Urinary bladder (tissue), 4 donors: ENCODE data around the gene ZNF839. TPM values are rescaled to one million over a fixed set of nuclear protein-coding genes. Genes with fewer than 3 reads are reported as not detected.
"Not testable (repeated sequence)": the region's sequence is repeated elsewhere in the genome, so short reads cannot be mapped to it uniquely, and the experiment has no call there.

Experiments
- DNase-seq: peaks from one replicate; pipeline ENCODE4 v3.0.0-alpha.2; 2015; ENCODE audit errors: extremely low spot score
- H3K27ac ChIP-seq: one replicate; pipeline ENCODE4 v1.5.1; 2013; ENCODE audit warnings: low read depth, mild to moderate bottlenecking, moderate library complexity
- H3K36me3 ChIP-seq: one replicate; pipeline ENCODE4 v1.6.1; 2013; ENCODE audit warnings: mild to moderate bottlenecking, moderate library complexity; ENCODE audit not compliant: insufficient read depth
- H3K4me1 ChIP-seq: one replicate; pipeline ENCODE4 v1.6.1; 2013; ENCODE audit warnings: mild to moderate bottlenecking, moderate library complexity; ENCODE audit not compliant: insufficient read depth
- H3K4me3 ChIP-seq: one replicate; pipeline ENCODE4 v1.5.1; 2013; ENCODE audit warnings: low read depth, low read length
- WGBS: extraction: QIAGEN DNeasy Blood & Tissue Kit; methylation state at CpG from one replicate; pipeline ENCODE4 v1.1.7; 2013; 5-methylcytosine and 5-hydroxymethylcytosine counted together
- polyA plus RNA-seq: library from polyadenylated mRNA; stranded (reverse); fragments of 200-250 nt; gene quantifications from one replicate; pipeline ENCODE4 v1.2.3, GENCODE V29; 2013
- total RNA-seq: library from RNA; depleted of rRNA; stranded (reverse); fragments of >200 nt; gene quantifications from one replicate; pipeline ENCODE4 v1.2.3, GENCODE V29; 2014
- donor health status: healthy with polysubstance abuse.
- donor health status: healthy.

Gene ZNF839
- total and polyA plus RNA-seq, 2 donors, result 7.0 to 10.6 TPM

- no peak for DNase-seq
- 91% methylated on average over 9 of the region's 9 CpGs for WGBS
- Histone ChIP-seq H3K27ac (no peak overlapping the region), H3K4me1 (no peaks in the 10 kb centered on the region), H3K36me3 (peaks cover 3% of the 10 kb centered on the region), H3K4me3 (no peak overlapping the region)
These were observed 19.2 kb downstream of the ZNF839 start for GRCh38 chr14:102338724-102339123.

GRCh38 chr14:102341566-102341965 is 22.0 kb downstream of the ZNF839 start:
- WGBS, result 89% methylated on average over 8 of the region's 8 CpGs

GRCh38 chr14:102342238-102342637 is 22.7 kb downstream of the ZNF839 start:
- Histone ChIP-seq H3K27ac (no peak overlapping the region), H3K4me1 (no peaks in the 10 kb centered on the region), H3K36me3 (peaks cover 3% of the 10 kb centered on the region), H3K4me3 (no peak overlapping the region)
- WGBS, result 87% methylated on average over 5 of the region's 5 CpGs
- DNase-seq, result no peak

More at GRCh38 chr14:102341566-102341965, 22.0 kb downstream of the ZNF839 start:
- H3K4me1 ChIP-seq, result no peaks in the 10 kb centered on the region
- H3K27ac ChIP-seq, result no peak overlapping the region
- H3K4me3 ChIP-seq, result no peak overlapping the region
- peaks cover 3% of the 10 kb centered on the region for H3K36me3 ChIP-seq
- DNase-seq, result no peak

GRCh38 chr14:102344084-102344483 is 24.5 kb downstream of the ZNF839 start:
- no peak overlapping the region for H3K27ac ChIP-seq
- no peak for DNase-seq
- no peaks in the 10 kb centered on the region for H3K4me1 ChIP-seq
- 92% methylated on average over 7 of the region's 7 CpGs for WGBS
- H3K4me3 ChIP-seq, result no peak overlapping the region
- H3K36me3 ChIP-seq, result peaks cover 3% of the 10 kb centered on the region

- 86% methylated on average over 5 of the region's 5 CpGs for WGBS
These were observed 24.9 kb downstream of the ZNF839 start for GRCh38 chr14:102344485-102344884.

GRCh38 chr14:102345232-102345631 is 25.7 kb downstream of the ZNF839 start:
- Histone ChIP-seq H3K4me3 (no peak overlapping the region), H3K27ac (no peak overlapping the region), H3K4me1 (no peaks in the 10 kb centered on the region), H3K36me3 (peaks cover 3% of the 10 kb centered on the region)
- 78% methylated on average over 3 of the region's 3 CpGs for WGBS
- DNase-seq, result no peak

More at GRCh38 chr14:102344485-102344884, 24.9 kb downstream of the ZNF839 start:
- Histone ChIP-seq H3K4me3 (no peak overlapping the region), H3K27ac (no peak overlapping the region), H3K36me3 (peaks cover 3% of the 10 kb centered on the region), H3K4me1 (no peaks in the 10 kb centered on the region)
- DNase-seq, result no peak

- DNase-seq, result no peak
- Histone ChIP-seq H3K4me3 (no peak overlapping the region), H3K4me1 (no peaks in the 10 kb centered on the region), H3K27ac (no peak overlapping the region), H3K36me3 (peaks cover 3% of the 10 kb centered on the region)
- 96% methylated on average over 4 of the region's 4 CpGs for WGBS
These were observed 27.1 kb downstream of the ZNF839 start for GRCh38 chr14:102346645-102347044.

GRCh38 chr14:102348376-102348775 is 28.8 kb downstream of the ZNF839 start:
- Histone ChIP-seq H3K4me3 (no peak overlapping the region), H3K4me1 (no peaks in the 10 kb centered on the region), H3K27ac (no peak overlapping the region), H3K36me3 (peaks cover 5% of the 10 kb centered on the region)
- 91% methylated on average over 16 of the region's 16 CpGs for WGBS
- DNase-seq, result no peak

GRCh38 chr14:102351023-102351422 is 31.5 kb downstream of the ZNF839 start:
- Histone ChIP-seq H3K36me3 (peaks cover 5% of the 10 kb centered on the region), H3K27ac (no peak overlapping the region), H3K4me1 (no peaks in the 10 kb centered on the region), H3K4me3 (no peak overlapping the region)
- no peak for DNase-seq
- WGBS, result 89% methylated on average over 10 of the region's 10 CpGs

DNA sequence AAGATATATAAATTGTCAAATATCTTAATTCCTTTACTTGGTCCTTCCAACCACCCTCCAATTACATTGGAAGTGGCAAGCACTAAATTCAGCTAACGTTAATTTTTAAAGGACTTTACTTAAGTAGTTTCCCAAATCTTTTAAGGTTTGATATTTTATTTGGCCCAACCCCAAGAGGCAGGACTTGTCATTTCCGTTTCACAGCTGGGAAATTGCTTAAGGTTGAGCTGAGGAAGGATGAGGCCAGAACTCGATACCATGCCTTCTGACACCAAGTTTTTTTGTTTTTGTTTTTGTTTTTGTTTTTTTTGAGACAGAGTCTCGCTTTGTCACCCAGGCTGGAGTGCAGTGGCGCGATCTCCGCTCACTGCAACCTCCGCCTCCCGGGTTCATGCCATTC is 32.0 kb downstream of the ZNF839 start:
- not testable (repeated sequence) for DNase-seq, H3K27ac ChIP-seq, H3K36me3 ChIP-seq, H3K4me3 ChIP-seq, H3K4me1 ChIP-seq
- WGBS, result 82% methylated on average over 9 of the region's 9 CpGs

GRCh38 chr14:102352213-102352612 is 32.7 kb downstream of the ZNF839 start:
- no peak for DNase-seq
- Histone ChIP-seq H3K36me3 (peaks cover 5% of the 10 kb centered on the region), H3K27ac (no peak overlapping the region), H3K4me1 (no peaks in the 10 kb centered on the region), H3K4me3 (no peak overlapping the region)
- WGBS, result 88% methylated on average over 4 of the region's 4 CpGs

GRCh38 chr14:102353126-102353619 is 33.6 kb downstream of the ZNF839 start:
- Histone ChIP-seq H3K36me3 (peaks cover 5% of the 10 kb centered on the region), H3K4me3 (no peak overlapping the region), H3K27ac (no peak overlapping the region), H3K4me1 (no peaks in the 10 kb centered on the region)
- WGBS, result 89% methylated on average over 8 of the region's 8 CpGs
- no peak for DNase-seq

DNA sequence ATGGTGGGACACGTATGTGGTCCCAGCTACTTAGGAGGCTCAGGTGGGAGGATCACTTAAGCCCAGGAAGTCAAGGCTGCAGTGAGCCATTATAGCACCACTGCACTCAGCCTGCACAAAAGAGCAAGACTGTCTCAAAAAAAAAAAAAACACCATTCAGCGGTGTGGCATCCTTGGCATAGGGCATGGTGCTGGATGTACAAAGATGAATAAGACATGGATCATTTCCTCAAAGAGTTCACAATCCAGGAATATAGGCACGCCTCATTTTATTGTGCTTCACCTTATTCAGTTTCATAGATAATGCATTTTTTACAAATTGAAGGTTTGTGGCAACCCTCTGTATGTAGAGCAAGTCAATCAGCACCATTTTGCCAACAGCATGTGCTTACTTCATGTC is 36.7 kb downstream of the ZNF839 start:
- Histone ChIP-seq H3K4me3 (no peak overlapping the region), H3K27ac (no peak overlapping the region), H3K4me1 (no peaks in the 10 kb centered on the region), H3K36me3 (peaks cover 2% of the 10 kb centered on the region)
- 94% methylated on average over 3 of the region's 3 CpGs for WGBS
- DNase-seq, result no peak

DNA sequence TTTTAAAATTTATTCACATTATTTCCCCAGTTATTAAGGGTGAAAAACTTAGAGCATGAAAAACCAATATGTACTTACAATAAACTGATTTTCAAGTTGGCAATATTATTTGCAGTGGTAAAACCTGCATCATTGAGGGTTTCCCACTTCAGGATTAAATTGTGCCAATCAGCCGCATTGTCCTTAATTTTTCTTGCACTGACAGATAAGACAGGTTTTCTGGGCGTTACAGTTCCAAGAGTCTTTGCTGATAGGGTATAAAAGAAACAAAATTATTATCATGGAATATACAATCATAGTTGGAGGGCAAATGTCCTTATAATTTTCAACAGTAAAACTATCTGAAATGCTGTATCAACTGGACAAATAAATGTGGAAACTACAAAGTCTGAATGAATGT is 39.8 kb downstream of the ZNF839 start:
- H3K4me3 ChIP-seq, result no peak overlapping the region
- H3K27ac ChIP-seq, result no peak overlapping the region
- DNase-seq, result no peak
- no peaks in the 10 kb centered on the region for H3K36me3 ChIP-seq
- 96% methylated on average over 2 of the region's 2 CpGs for WGBS
- peaks cover 2% of the 10 kb centered on the region for H3K4me1 ChIP-seq

DNA sequence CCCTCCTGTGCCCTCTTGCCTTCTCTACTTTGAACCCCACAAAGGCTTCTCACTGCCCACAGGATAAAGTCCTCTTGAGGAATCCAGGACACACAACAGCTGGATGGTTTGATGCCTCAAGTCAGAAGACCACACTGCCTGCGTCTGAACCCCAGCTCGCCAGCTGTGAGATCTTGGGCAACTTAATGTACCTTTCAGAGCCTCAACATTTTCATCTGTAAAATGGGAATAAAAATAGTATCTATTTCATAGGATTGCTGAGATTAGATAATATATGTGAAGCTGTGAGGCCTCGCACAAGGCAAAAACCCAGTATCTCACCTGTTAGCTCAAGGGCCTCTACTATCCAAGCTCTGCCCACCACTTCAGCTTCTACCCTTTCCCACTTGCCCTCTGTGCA is 40.8 kb downstream of the ZNF839 start:
- DNase-seq, result no peak
- WGBS, result 98% methylated on average over 3 of the region's 3 CpGs
- Histone ChIP-seq H3K4me3 (no peak overlapping the region), H3K27ac (no peak overlapping the region), H3K36me3 (no peaks in the 10 kb centered on the region), H3K4me1 (peaks cover 2% of the 10 kb centered on the region)
